Epidermal melanocyte (primary cell): ENCODE results near the gene ZNF830.
"Not testable (repeated sequence)": the region's sequence is repeated elsewhere in the genome, so short reads cannot be mapped to it uniquely, and the experiment has no call there.

Source experiments
- DNase-seq: peaks from one replicate; pipeline ENCODE4 v3.0.0; 2011; ENCODE audit warnings: low spot score; ENCODE audit not compliant: insufficient read length

The ZNF830 gene

GRCh38 chr17:34990921-34991365 is 29.6 kb downstream of the ZNF830 start:
- DNase-seq, result no peak

GRCh38 chr17:34991606-34992005 is 30.3 kb downstream of the ZNF830 start:
- DNase-seq, result no peak

GRCh38 chr17:34993031-34993430 is 31.7 kb downstream of the ZNF830 start:
- no peak for DNase-seq

- DNase-seq, result no peak
These were observed 35.3 kb downstream of the ZNF830 start for GRCh38 chr17:34996422-34997285.

GRCh38 chr17:34997355-34997862 is 36.1 kb downstream of the ZNF830 start:
- no peak for DNase-seq

GRCh38 chr17:34998205-34998604 is 36.9 kb downstream of the ZNF830 start:
- peak; percentile 90 for DNase-seq

- DNase-seq, result no peak
These were observed 38.1 kb downstream of the ZNF830 start for GRCh38 chr17:34999456-34999855.

- not testable (repeated sequence) for DNase-seq
These were observed 39.6 kb downstream of the ZNF830 start for GRCh38 chr17:35000965-35001364.

GRCh38 chr17:35001549-35001948 is 40.2 kb downstream of the ZNF830 start:
- DNase-seq, result no peak

GRCh38 chr17:35002876-35003551 is 41.7 kb downstream of the ZNF830 start:
- no peak for DNase-seq

- DNase-seq, result no peak
These were observed 42.4 kb downstream of the ZNF830 start for GRCh38 chr17:35003778-35004177.

GRCh38 chr17:35006345-35006744 is 45.0 kb downstream of the ZNF830 start:
- DNase-seq, result no peak

- no peak for DNase-seq
These were observed 45.6 kb downstream of the ZNF830 start for GRCh38 chr17:35006961-35007360.

- no peak for DNase-seq
These were observed 48.8 kb downstream of the ZNF830 start for GRCh38 chr17:35010093-35010492.

GRCh38 chr17:35011671-35012216 is 50.4 kb downstream of the ZNF830 start:
- no peak for DNase-seq
